ENCODE measurements around the gene DHRS1.

DNA sequence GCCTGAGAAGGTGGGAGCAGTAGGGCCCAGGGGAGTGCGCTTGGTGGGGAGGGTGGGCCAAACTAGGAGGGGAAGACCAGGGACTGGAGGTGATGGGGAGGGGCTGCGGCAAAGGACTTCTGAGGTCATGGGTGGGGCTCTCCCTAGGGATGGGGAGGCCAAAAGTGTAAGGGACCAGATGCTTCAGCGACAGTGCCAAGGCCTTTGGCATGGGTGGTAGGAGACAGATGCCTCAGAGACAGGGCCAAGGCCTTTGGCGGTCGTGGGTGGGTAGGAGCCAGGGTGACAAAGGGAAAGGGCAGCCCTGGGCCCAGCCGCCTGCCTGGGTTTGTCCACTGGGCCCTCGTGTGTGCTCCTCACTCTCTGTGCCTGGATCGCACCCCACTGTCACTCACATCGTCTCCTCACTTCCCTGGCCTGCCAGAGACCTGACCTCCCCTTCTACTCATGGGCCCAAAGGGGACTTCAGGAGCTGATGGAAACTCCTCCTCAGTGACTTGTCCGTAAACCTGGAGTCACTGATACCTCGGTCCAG lies 15.0 kb downstream of the DHRS1 start:
- TF ChIP-seq EZH2 (IDR thresholded peaks at IDR 0.05; ENCODE audit: low read depth, unreplicated experiment), result no peak
- TF ChIP-seq, protein P1, sequence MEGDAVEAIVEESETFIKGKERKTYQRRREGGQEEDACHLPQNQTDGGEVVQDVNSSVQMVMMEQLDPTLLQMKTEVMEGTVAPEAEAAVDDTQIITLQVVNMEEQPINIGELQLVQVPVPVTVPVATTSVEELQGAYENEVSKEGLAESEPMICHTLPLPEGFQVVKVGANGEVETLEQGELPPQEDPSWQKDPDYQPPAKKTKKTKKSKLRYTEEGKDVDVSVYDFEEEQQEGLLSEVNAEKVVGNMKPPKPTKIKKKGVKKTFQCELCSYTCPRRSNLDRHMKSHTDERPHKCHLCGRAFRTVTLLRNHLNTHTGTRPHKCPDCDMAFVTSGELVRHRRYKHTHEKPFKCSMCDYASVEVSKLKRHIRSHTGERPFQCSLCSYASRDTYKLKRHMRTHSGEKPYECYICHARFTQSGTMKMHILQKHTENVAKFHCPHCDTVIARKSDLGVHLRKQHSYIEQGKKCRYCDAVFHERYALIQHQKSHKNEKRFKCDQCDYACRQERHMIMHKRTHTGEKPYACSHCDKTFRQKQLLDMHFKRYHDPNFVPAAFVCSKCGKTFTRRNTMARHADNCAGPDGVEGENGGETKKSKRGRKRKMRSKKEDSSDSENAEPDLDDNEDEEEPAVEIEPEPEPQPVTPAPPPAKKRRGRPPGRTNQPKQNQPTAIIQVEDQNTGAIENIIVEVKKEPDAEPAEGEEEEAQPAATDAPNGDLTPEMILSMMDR (conservative IDR thresholded peaks at IDR 0.05; ENCODE audit: low read depth in 2 of 2), result no peak

All from GM23338 (cell line).